Measurements from ENCODE around the gene HSD17B3. TPM values are rescaled to one million over a fixed set of nuclear protein-coding genes. Genes with fewer than 3 reads are reported as not detected.

HSD17B3 gene
- total RNA-seq, 4 donors from 2014 or later = 1.1 TPM; not detected in 3

- H3K4me3 ChIP-seq (ENCODE audit: low read depth, poor library complexity, severe bottlenecking) = no peak overlapping the region
- intact Hi-C loops (cut with DNase I; ENCODE audit: low total_unique reads) = no loop called here
- 91 to 95% methylated on average over 20 of the region's 20 CpGs for WGBS, 2 donors
- DNase-seq (ENCODE audit: low spot score in 2 of 2) = peak in 1 of 2 donors; percentile 68
- TF ChIP-seq CTCF (IDR thresholded peaks at IDR 0.05) (no peak), POLR2A (IDR thresholded peaks at IDR 0.05) (no peak)
Observed at GRCh38 chr9:96342571-96343245, 40.7 kb upstream of the HSD17B3 start.

GRCh38 chr9:96340707-96341106 lies 38.7 kb upstream of the HSD17B3 start:
- intact Hi-C loops (cut with DNase I; ENCODE audit: low total_unique reads) = no loop called here
- H3K4me3 ChIP-seq (ENCODE audit: low read depth, poor library complexity, severe bottlenecking) = no peak overlapping the region
- DNase-seq (ENCODE audit: low spot score in 2 of 2) = no peak
- WGBS, 2 donors = 96% methylated on average over 3 of the region's 3 CpGs
- TF ChIP-seq POLR2A (IDR thresholded peaks at IDR 0.05) = no peak
- no peak for TF ChIP-seq CTCF (IDR thresholded peaks at IDR 0.05)

GRCh38 chr9:96338299-96338698 lies 36.3 kb upstream of the HSD17B3 start:
- WGBS, 2 donors = 96 to 98% methylated on average over 3 of the region's 3 CpGs
- intact Hi-C loops (cut with DNase I; ENCODE audit: low total_unique reads) = no loop called here
- no peak overlapping the region for H3K4me3 ChIP-seq (ENCODE audit: low read depth, poor library complexity, severe bottlenecking)
- TF ChIP-seq POLR2A (IDR thresholded peaks at IDR 0.05) (no peak), CTCF (IDR thresholded peaks at IDR 0.05) (no peak)
- DNase-seq (ENCODE audit: low spot score in 2 of 2) = peak in 1 of 2 donors; percentile 8

- TF ChIP-seq CTCF (IDR thresholded peaks at IDR 0.05) (no peak), POLR2A (IDR thresholded peaks at IDR 0.05) (no peak)
- no peak overlapping the region for H3K4me3 ChIP-seq (ENCODE audit: low read depth, poor library complexity, severe bottlenecking)
- peak in 1 of 2 donors; percentile 43 for DNase-seq (ENCODE audit: low spot score in 2 of 2)
- WGBS, 2 donors = 53 to 57% methylated on average over 1 of the region's 1 CpG
- intact Hi-C loops (cut with DNase I; ENCODE audit: low total_unique reads) = no loop called here
Observed at GRCh38 chr9:96333958-96334357, 32.0 kb upstream of the HSD17B3 start.

- no peak overlapping the region for H3K4me3 ChIP-seq (ENCODE audit: low read depth, poor library complexity, severe bottlenecking)
- peak in 1 of 2 donors; percentile 52 for DNase-seq (ENCODE audit: low spot score in 2 of 2)
- intact Hi-C loops (cut with DNase I; ENCODE audit: low total_unique reads) = no loop called here
- TF ChIP-seq CTCF (IDR thresholded peaks at IDR 0.05) = no peak
- no peak for TF ChIP-seq POLR2A (IDR thresholded peaks at IDR 0.05)
- WGBS, 2 donors = 72 to 80% methylated on average over 9 of the region's 9 CpGs
Observed at GRCh38 chr9:96331236-96331947, 29.4 kb upstream of the HSD17B3 start.
